ENCODE measurements around the gene LRRFIP2.
"Not testable (repeated sequence)": the region's sequence is repeated elsewhere in the genome, so short reads cannot be mapped to it uniquely, and the experiment has no call there.

Gene LRRFIP2

GRCh38 chr3:37145611-37146010, 28.8 kb downstream of the LRRFIP2 start:
- DNase-seq: no peak

DNA sequence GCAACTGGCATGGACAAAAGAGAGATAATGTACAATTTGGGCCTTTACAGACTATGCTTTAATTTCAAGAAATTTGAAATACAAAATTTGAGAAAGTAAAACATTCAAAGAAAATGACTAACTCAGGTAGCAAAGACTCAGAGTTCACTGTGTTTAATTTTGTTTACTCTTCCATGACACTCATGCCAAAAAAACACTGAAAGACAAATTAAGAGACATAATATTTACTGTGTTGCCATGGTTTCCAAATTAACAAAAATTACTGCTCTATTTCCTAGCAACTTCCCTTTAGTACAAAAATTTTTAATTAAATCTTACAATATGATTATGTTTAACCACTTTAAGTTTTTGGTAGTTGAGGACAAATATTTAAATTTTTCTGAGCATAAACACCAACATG, 29.6 kb downstream of the LRRFIP2 start:
- no peak for DNase-seq

- DNase-seq: no peak
Observed at GRCh38 chr3:37143821-37144220, 30.6 kb downstream of the LRRFIP2 start.

- no peak for DNase-seq
Observed at GRCh38 chr3:37141676-37142075, 32.7 kb downstream of the LRRFIP2 start.

- DNase-seq: no peak
Observed at GRCh38 chr3:37140899-37141541, 33.4 kb downstream of the LRRFIP2 start.

- no peak for DNase-seq
Observed at GRCh38 chr3:37139567-37140052, 34.8 kb downstream of the LRRFIP2 start.

- DNase-seq: no peak
Observed at GRCh38 chr3:37138816-37139215, 35.6 kb downstream of the LRRFIP2 start.

GRCh38 chr3:37137516-37137915, 36.9 kb downstream of the LRRFIP2 start:
- no peak for DNase-seq

DNA sequence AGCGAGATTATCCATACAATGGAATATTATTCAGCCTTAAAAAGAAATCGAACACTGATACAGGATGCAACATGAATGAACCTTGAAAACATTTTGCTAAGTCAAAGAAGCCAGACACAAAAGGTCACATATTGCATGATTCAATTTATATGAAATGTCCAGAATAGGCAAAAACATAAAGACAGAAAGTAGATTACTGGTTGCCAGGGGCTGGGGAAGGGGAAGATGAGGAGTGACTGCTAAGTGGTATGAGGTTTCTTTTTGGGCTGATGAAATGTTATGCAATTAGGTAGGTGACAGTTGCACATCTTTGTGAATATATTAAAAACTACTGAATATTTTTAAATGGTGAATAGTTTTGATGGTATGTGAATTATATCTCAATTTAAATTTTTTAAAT, 38.3 kb downstream of the LRRFIP2 start:
- no peak for DNase-seq

DNA sequence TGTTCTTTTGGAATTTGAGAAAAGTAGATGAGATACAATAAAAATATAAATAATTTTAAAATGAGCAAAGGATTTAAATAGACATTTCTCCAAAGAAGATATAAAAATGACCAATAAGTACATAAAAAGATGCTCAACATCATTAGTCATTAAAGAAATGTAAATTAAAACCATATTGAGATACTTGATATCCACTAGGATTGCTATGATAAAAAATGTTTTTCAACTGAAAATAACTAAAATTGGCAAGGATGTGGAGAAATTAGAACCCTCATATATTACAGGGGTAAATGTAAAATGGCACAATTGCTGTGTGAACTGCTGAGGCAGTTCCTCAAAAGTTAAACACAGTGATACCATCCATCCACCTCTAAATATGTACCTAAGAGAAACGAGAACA, 38.8 kb downstream of the LRRFIP2 start:
- no peak for DNase-seq

DNA sequence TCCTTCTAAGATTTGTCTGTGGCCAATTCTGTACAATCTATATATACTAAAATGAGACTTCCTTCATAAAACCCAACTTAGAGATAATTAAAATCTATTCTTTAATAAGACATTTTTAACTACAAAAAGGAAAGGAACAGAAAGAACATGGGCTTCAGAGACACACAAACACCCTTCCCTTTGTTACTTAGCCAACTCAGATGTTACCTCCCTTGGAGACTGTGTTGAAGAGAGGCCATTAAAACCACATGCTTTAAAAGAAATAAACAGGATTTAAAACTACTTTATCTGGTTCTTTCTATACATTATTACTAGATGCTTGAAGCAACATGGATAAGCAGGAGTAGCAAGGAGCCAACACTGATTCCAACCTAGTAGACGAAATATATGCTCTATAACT, 42.0 kb downstream of the LRRFIP2 start:
- DNase-seq: no peak

DNA sequence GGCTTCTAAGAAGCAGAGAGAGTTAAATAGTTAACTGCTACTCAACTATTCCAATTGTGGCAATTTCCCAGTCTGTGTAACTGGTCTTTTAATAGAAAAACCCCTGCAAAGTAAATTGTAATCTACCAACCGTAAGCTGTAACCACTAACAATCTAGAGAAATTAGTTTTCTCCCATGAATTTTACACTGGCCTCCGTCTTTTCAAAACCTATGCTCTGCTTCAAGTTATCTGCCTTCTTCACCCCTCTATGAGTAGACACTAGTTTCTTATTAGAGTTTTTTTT, 42.6 kb downstream of the LRRFIP2 start:
- DNase-seq: no peak

- no peak for DNase-seq
Observed at GRCh38 chr3:37130984-37131859, 43.2 kb downstream of the LRRFIP2 start.

- no peak for DNase-seq
Observed at GRCh38 chr3:37130448-37130847, 43.9 kb downstream of the LRRFIP2 start.

DNA sequence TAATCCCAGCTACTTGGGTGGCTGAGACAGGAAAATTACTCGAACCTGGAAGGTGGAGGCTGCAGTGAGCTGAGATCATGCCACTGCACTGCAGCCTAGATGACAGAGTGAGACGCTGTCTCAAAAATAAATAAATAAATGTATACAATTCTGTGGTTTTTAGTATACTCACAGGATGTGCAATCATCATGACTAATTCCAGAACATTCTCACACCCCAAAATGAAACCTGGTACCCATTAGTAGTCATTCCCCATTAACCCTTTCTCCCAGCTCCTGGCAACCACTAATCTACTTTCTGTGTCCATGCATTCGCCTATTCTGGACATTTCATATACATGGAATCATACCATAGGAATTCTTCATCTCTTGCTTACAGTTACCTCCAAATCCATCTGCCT, 44.5 kb downstream of the LRRFIP2 start:
- no peak for DNase-seq

GRCh38 chr3:37127340-37127739, 47.0 kb downstream of the LRRFIP2 start:
- DNase-seq: no peak

DNA sequence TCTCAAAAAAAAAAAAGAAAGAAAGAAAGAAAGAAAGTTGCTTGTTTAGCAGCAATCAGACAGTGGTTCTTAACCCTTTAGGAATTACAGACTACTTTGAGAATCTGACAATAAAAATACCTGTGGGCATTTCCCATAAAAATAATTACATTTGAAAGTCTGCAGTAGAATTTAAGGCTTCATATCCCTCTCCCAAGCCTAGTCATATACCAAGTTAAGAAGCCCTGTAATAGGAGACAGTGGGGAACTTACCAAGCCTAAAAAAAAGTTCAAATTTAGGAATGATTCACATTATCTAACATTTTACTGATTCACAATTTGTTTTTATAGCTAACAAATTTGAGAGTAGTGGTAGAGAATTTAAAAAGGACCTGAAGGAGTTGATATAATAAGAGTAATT, 47.5 kb downstream of the LRRFIP2 start:
- no peak for DNase-seq

DNA sequence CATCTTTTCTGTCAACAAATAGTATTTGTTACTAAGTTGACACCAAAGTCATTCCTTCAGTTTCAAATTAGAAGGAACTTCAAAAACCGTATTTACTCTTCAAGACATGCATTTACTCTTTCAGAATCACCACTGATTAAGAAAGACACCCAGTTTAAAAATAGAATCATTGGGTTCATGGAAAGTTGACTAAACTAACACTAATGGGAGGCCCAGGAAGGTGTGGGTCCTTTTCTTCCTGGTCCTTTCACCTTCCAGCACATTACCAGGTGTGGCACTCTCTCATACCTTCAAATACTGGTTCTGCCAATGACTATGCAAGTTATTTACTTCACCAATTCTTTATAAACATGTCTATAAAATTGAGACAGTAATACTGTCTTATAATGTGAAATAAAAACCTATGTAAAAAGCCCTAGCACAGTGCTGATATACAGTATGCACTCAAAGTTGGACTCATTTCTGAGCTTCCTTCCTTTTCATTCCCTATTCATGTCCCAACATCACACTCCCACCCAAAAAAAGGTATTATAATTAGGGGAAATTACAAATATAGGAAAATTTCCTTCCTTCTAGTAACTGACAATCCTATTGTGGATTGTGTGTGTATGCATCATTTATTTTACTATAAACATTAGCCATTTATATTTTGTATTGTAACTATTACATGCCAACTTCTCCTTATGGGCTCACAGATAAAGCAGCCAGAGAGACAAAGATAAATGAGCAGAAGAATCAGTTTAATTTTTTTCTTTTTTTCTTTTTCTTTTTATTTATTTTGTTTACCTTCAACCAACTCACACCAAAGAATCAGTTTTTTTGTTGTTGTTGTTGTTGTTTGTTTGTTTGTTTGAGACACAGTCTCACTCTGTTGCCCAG, 48.9 kb downstream of the LRRFIP2 start:
- DNase-seq: no peak

GRCh38 chr3:37124435-37124834, 49.9 kb downstream of the LRRFIP2 start:
- DNase-seq: no peak

DNA sequence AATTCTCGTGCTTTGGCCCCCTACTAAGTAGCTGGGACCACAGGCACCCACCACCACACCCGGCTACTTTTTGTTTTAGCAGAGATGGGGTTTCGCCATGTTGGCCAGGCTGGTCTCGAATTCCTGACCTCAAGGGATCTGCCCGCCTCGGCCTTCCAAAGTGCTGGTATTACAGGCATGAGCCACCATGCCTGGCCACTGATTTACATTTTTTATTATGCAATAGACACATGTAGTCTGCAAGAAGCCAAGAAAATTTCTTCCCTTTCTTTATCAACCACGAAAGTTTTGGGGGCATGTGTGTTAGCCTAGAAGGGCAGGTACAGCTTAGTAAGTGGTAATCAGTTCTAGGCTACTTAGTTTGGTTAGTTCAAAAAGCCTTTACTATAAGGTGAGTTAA, 51.1 kb downstream of the LRRFIP2 start:
- DNase-seq: no peak

DNA sequence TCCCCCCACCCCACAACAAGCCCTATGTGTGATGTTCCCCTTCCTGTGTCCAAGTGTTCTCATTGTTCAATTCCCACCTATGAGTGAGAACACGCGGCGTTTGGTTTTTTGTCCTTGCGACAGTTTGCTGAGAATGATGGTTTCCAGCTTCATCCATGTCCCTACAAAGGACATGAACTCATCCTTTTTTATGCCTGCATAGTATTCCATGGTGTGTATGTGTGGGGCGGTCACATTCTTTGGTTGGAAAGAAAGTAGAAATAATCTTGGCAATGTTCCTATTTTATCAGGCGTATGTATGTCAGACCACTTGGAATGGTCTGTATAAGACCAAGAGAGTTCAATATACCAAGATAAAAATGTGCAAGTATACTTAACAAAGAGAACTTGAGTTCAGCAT, 52.3 kb downstream of the LRRFIP2 start:
- not testable (repeated sequence) for DNase-seq

GRCh38 chr3:37118163-37118562, 56.2 kb downstream of the LRRFIP2 start:
- DNase-seq: no peak
